GM12865 (cell line): ENCODE results near the gene FUOM.
A peak's percentile ranks its signal among the peaks of the same experiment; 100 is the strongest.
"Not testable (repeated sequence)": the region's sequence is repeated elsewhere in the genome, so short reads cannot be mapped to it uniquely, and the experiment has no call there.

Source experiments
- DNase-seq: peaks from one replicate; pipeline ENCODE4 v3.0.0; 2010; ENCODE audit warnings: low read depth
- H3K4me3 ChIP-seq: 2 replicates; pipeline ENCODE4 v1.5.1; 2011; ENCODE audit warnings: mild to moderate bottlenecking, low read depth, low read length, control low read depth
- CTCF ChIP-seq: IDR thresholded peaks from 2 replicates; pipeline ENCODE4 v1.5.1; 2011; ENCODE audit warnings: low read length, control low read depth, low read depth, inconsistent platforms; ENCODE audit not compliant: insufficient read depth; ENCODE audit errors: missing control alignments

Gene FUOM

GRCh38 chr10:133327651-133328357, 30.0 kb downstream of the FUOM start:
- no peak for DNase-seq

GRCh38 chr10:133326745-133327650, 30.8 kb downstream of the FUOM start:
- TF ChIP-seq CTCF = no peak
- H3K4me3 ChIP-seq = no peak overlapping the region
- no peak for DNase-seq

More at GRCh38 chr10:133327651-133328357, 30.0 kb downstream of the FUOM start:
- H3K4me3 ChIP-seq = no peak overlapping the region
- TF ChIP-seq CTCF = no peak

GRCh38 chr10:133326223-133326551, 31.6 kb downstream of the FUOM start:
- DNase-seq = no peak

GRCh38 chr10:133325440-133326222, 32.2 kb downstream of the FUOM start:
- DNase-seq = no peak
- no peak overlapping the region for H3K4me3 ChIP-seq
- no peak for TF ChIP-seq CTCF

More at GRCh38 chr10:133326223-133326551, 31.6 kb downstream of the FUOM start:
- H3K4me3 ChIP-seq = no peak overlapping the region
- TF ChIP-seq CTCF = no peak

GRCh38 chr10:133324857-133325260, 33.0 kb downstream of the FUOM start:
- TF ChIP-seq CTCF = no peak
- no peak for DNase-seq
- no peak overlapping the region for H3K4me3 ChIP-seq

GRCh38 chr10:133324198-133324792, 33.5 kb downstream of the FUOM start:
- no peak for TF ChIP-seq CTCF
- no peak overlapping the region for H3K4me3 ChIP-seq
- DNase-seq = peak; percentile 69

GRCh38 chr10:133322064-133322709, 35.6 kb downstream of the FUOM start:
- not testable (repeated sequence) for H3K4me3 ChIP-seq, DNase-seq

GRCh38 chr10:133320852-133321422, 36.9 kb downstream of the FUOM start:
- H3K4me3 ChIP-seq, DNase-seq: not testable (repeated sequence)
